Brain pericyte (primary cell): ENCODE measurements around the gene ZBTB45.

Source experiments
- DNase-seq: peaks from one replicate; pipeline ENCODE4 v3.0.0-alpha.2; 2012; ENCODE audit warnings: low read depth, low spot score

ZBTB45 gene

DNA sequence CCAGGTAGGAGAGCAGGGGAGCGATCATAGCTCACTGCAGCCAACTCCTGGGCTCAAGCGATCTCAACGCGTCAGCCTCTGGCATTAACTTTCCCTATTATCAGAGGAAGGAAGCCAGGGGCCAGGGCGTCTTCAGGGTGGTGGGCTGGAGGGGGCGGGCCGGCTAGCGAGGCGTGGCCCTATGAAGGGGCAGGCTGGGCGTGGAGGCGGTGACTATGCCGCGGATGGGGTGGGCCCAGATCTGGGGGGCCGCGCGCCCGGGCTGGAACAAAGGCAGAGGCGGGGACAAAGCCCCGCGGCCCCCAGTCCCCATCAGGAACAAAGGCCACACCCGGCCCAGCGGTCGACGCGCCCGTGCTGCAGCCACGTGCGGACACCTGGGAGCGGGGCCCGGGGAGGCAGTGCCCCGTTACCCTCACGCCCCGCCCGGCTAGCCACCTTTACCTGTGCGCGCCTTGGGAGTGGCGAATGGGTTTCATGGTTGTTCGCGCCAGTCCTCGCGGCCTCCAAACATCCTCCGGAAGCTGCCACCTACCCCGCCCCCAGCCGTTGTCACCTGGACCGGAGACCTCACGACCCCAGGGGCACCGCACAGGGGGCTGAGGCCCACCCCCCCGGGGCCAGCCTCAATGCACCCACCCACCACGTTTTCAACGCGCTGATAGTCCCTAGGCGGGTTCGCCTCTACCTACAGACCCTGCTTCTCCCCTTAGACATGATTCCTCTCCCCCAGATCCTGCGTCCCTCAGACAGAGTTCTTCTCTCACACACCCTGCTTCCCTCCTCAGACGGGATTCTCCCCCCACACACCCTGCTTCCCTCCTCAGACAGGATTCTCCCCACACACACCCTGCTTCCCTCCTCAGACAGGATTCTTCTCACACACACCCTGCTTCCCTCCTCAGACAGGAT lies 18.9 kb upstream of the ZBTB45 start:
- DNase-seq = no peak

GRCh38 chr19:58536852-58537798 lies 17.5 kb upstream of the ZBTB45 start:
- DNase-seq = no peak

DNA sequence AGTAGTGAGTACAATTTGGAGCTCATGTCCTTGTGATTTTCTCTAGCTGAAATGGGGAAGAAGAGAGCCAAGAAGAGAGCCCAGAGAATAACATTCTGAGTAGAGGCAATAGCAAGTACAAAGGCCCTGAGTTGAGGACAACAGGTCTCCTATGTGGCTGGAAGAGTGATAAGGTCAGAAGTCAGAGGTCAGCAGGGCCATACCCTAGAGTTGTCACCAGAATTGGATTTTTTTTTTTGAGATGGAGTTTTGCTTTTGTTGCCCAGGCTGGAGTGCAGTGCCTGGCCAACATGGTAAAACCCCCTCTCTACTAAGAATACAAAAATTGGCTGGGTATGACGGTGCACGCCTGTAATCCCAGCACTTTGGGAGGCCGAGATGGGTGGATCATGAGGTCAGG lies 16.2 kb upstream of the ZBTB45 start:
- no peak for DNase-seq

DNA sequence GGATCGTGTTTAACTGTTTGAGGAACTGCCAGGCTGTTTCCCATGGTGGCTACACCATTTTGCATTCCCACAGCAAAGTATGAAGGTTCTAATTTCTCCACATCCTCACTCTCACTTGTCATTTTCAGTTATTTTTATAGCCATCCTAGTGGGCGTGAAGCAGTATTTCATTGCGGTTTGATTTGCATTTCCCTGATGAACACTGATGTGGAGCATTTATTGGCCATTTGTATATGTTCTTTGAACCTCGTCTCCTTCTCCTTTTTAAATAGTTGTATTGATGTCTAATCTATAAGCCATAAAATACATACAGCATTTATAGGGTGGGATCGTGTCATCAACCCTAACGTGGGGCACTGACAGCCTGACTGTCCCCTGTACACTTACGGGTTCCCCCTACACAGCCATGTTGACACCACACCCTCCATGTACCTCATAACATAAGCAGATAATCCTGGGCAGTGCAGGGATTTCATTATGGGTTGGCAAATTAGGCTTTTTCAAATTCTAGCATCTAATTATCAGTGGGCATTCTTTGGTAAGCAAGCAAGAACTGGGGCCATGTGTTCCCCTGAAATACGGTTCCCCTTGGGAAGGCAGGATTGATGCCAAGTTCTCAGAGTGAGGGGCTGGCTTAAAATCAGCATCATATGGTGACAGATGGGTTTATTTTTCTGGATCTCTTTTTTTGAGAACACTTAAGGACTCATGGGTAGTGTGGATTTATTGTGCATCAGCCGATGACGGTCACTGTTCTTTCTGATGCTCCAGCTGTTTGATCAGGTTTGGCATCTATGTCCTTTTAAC lies 11.6 kb upstream of the ZBTB45 start:
- no peak for DNase-seq

- DNase-seq = no peak
Measured at GRCh38 chr19:58529405-58529804, 9.8 kb upstream of the ZBTB45 start.

DNA sequence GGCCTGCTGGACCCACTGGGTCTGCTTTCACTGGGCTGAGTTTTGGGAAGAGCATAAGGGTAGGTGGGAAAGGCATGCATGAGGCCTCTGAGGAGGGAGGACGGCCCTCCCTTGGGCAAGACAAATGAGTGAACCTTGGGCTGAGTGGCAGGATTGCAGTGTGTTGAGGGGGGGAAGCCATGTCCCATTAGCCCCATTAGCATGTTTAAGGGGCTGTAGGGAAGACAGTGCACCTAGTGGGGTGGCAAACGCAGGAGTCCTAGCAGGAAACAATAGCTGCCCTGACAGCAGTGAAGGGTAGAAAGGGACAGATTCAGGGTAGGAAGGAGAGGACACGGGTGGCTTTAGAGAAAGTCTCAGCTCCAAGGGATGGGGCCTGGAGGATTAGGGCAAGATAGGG lies 3.1 kb upstream of the ZBTB45 start:
- DNase-seq = no peak

- no peak for DNase-seq
Measured at GRCh38 chr19:58521651-58522050, 2.0 kb upstream of the ZBTB45 start.

DNA sequence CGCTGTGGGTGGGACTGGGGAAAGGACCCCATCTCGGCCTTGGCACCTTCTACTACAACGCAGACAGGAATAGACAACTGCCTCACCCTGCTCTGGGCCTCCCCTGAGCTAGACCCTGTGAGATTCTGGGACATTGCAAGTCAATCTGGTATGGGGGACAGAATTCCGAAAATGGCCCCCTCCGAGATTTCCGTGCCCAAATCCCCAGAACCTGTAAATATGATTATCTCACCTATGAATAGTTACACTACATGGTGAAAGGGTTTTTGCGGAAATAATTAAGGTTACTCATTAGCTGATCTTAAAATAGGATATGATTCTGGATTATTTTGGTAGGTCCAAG lies 618 bp upstream of the ZBTB45 start:
- no peak for DNase-seq

DNA sequence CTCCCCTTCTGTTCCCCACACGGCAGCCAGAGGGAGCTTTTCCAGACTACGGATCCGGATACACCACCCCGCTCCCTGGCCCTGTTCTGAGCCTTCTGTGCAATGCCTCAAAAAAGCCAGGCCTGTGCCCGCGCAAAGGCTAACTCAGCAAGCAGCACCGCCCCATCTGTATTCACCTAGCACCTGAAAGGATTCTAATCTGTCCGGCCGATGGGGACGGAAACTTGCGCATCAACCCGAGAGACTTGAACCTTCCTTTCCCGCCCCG lies 589 bp downstream of the ZBTB45 start:
- DNase-seq = peak; percentile 42

GRCh38 chr19:58518256-58519086 lies 1.1 kb downstream of the ZBTB45 start:
- no peak for DNase-seq

- DNase-seq = no peak
Measured at GRCh38 chr19:58516964-58517833, 2.4 kb downstream of the ZBTB45 start.

- DNase-seq = no peak
Measured at GRCh38 chr19:58516246-58516836, 3.3 kb downstream of the ZBTB45 start.

- no peak for DNase-seq
Measured at GRCh38 chr19:58515259-58515658, 4.4 kb downstream of the ZBTB45 start.

DNA sequence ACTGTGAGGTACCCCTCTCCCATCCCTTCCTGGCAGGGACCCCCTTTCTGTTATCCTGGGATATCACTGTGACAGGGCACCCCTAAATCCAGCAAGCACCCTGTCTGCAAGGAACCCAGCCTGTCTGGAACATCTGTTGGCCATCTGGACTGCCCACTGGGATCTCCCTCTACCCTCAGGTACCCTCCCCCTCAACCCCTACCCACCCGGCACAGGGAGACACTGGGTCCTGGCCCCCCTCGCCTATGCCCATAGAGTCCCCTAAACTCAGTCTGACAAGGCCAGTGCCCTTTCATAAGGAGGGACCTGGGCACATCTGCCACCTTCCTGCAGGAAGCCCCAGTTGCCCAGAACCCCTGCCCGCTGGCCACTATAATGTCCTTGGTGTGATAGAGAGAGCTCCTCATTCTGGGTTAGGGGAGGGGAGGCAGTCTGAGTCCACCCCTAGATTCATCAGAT lies 5.0 kb downstream of the ZBTB45 start:
- DNase-seq = no peak

GRCh38 chr19:58513694-58514563 lies 5.7 kb downstream of the ZBTB45 start:
- DNase-seq = peak; percentile 40

DNA sequence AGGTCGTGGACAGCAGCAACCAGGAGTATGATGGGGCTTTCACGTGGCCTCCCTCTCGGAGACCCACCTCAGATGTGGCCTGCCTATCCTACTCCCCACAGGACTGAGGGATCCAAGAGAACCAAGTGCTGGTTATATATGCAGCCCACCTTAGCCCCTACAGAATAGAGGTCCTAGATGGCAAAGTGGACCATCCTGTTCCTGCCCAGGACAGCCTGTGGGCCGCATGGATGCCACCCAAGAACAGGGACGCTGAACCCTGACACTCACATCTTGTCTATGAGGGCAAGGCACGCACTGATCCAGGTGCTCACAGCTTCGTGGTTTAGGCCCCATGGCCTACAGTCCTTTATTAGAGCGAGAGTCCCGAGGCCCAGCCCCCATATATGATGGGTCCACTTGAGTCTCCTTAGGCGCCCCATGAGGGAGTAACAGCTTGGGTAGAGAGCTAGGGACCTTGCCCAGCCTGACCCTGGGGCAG lies 6.4 kb downstream of the ZBTB45 start:
- DNase-seq = no peak

GRCh38 chr19:58511353-58512208 lies 8.0 kb downstream of the ZBTB45 start, which contains the start of gene SLC27A5:
SLC27A5 (minus strand) TSS chr19:58511992; CDS start chr19:58511955, 37 bp downstream.
- DNase-seq = no peak
